Osteoblast (primary cell): ENCODE data around the gene XAB2. TPM values are rescaled to one million over a fixed set of nuclear protein-coding genes. Genes with fewer than 3 reads are reported as not detected.

Experiments
- DNase-seq: peaks from one replicate; pipeline ENCODE4 v3.0.0; 2011; ENCODE audit warnings: low spot score, mixed read lengths; ENCODE audit not compliant: insufficient read length; ENCODE audit errors: missing footprints
- H2AFZ ChIP-seq: 2 replicates; pipeline ENCODE4 v1.6.0; 2011; ENCODE audit warnings: mild to moderate bottlenecking, low read length
- H3K27ac ChIP-seq: 2 replicates; pipeline ENCODE4 v1.5.1; 2011; ENCODE audit warnings: mild to moderate bottlenecking, low read depth, low read length, moderate library complexity
- H3K27me3 ChIP-seq: 2 replicates; pipeline ENCODE4 v1.6.0; 2012; ENCODE audit warnings: mild to moderate bottlenecking, control low read depth, inconsistent platforms, low read length, moderate library complexity; ENCODE audit not compliant: insufficient read depth
- H3K36me3 ChIP-seq: 2 replicates; pipeline ENCODE4 v1.5.1; 2011; ENCODE audit warnings: mild to moderate bottlenecking, low read length, control low read depth, moderate library complexity; ENCODE audit not compliant: insufficient read depth
- H3K4me1 ChIP-seq: 2 replicates; pipeline ENCODE4 v1.5.1; 2011; ENCODE audit warnings: mild to moderate bottlenecking, low read length, control low read depth, moderate library complexity; ENCODE audit not compliant: insufficient read depth
- H3K4me2 ChIP-seq: 2 replicates; pipeline ENCODE4 v1.6.0; 2011; ENCODE audit warnings: mild to moderate bottlenecking, low read length; ENCODE audit not compliant: insufficient read depth
- H3K4me3 ChIP-seq: fragments of 200-600 bp; sonication (generic); 3 replicates; pipeline ENCODE4 v1.5.1; 2012; ENCODE audit warnings: mild to moderate bottlenecking, low read length, inconsistent platforms; ENCODE audit not compliant: insufficient read depth
- H3K79me2 ChIP-seq: 2 replicates; pipeline ENCODE4 v1.6.0; 2012; ENCODE audit warnings: mild to moderate bottlenecking, low read length, control low read depth, inconsistent platforms; ENCODE audit not compliant: insufficient read depth
- H3K9me3 ChIP-seq: 2 replicates; pipeline ENCODE4 v1.5.1; 2011; ENCODE audit warnings: low read depth, low read length, control low read depth
- H4K20me1 ChIP-seq: 2 replicates; pipeline ENCODE4 v1.6.0; 2012; ENCODE audit warnings: mild to moderate bottlenecking, low read length, control low read depth; ENCODE audit not compliant: insufficient read depth
- total RNA-seq: library from RNA; depleted of rRNA; stranded (reverse); fragments of >200 nt; gene quantifications from 2 replicates; pipeline ENCODE4 v1.2.3, GENCODE V29; 2012
- TF ChIP-seq, protein P1 (sequence below): IDR thresholded peaks from 2 replicates; pipeline ENCODE4 v1.5.1; 2011; ENCODE audit warnings: mild to moderate bottlenecking, low read depth, low read length, moderate library complexity; ENCODE audit errors: extremely low read depth

The XAB2 gene
- total RNA-seq, 1 donor: 40.5 TPM

DNA sequence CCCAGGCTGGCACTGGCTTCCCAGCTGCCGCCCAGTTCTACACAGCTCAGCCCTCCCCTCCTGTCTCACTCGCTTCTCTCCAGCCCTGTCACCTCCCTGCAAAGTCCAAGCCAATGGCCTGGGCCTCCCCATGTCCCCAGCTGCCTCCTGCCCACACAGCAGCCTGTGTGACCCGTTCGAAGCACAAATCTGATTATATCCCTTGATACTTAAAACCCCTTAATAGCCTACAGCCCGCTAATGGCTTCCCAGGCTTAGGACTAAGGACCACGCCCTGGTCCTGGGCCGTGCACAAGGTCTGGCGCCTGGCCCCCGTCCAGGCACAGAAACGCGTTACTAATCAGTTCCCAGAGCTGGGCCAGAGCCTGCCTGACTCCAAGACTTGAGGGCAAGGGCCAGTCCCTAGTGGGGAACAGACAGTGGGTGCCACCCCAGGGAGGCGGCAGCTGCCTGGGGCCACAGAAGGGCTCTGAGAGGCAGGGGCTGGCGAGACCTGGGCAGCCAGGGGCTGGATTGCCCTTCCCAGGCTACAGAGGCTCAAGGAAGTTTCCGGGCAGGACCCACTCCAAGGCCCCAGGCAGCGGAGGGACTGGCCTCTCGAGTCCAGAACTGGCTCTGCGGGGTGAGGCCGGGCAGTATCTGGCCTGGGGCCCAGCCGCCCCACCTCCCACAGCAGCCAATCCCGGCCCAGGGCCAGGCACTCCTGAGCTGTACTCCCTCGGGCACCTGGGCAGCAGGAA lies 10.4 kb downstream of the XAB2 start:
- Histone ChIP-seq H4K20me1 (peaks cover 5% of the 10 kb centered on the region), H3K36me3 (peaks cover 19% of the 10 kb centered on the region), H2AFZ (no peak overlapping the region), H3K4me1 (no peaks in the 10 kb centered on the region), H3K79me2 (no peaks in the 10 kb centered on the region), H3K4me2 (no peak overlapping the region), H3K27ac (no peak overlapping the region), H3K27me3 (no peaks in the 10 kb centered on the region), H3K4me3 (no peak overlapping the region), H3K9me3 (no peaks in the 10 kb centered on the region)
- DNase-seq: no peak
- TF ChIP-seq, protein P1, sequence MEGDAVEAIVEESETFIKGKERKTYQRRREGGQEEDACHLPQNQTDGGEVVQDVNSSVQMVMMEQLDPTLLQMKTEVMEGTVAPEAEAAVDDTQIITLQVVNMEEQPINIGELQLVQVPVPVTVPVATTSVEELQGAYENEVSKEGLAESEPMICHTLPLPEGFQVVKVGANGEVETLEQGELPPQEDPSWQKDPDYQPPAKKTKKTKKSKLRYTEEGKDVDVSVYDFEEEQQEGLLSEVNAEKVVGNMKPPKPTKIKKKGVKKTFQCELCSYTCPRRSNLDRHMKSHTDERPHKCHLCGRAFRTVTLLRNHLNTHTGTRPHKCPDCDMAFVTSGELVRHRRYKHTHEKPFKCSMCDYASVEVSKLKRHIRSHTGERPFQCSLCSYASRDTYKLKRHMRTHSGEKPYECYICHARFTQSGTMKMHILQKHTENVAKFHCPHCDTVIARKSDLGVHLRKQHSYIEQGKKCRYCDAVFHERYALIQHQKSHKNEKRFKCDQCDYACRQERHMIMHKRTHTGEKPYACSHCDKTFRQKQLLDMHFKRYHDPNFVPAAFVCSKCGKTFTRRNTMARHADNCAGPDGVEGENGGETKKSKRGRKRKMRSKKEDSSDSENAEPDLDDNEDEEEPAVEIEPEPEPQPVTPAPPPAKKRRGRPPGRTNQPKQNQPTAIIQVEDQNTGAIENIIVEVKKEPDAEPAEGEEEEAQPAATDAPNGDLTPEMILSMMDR: no peak

DNA sequence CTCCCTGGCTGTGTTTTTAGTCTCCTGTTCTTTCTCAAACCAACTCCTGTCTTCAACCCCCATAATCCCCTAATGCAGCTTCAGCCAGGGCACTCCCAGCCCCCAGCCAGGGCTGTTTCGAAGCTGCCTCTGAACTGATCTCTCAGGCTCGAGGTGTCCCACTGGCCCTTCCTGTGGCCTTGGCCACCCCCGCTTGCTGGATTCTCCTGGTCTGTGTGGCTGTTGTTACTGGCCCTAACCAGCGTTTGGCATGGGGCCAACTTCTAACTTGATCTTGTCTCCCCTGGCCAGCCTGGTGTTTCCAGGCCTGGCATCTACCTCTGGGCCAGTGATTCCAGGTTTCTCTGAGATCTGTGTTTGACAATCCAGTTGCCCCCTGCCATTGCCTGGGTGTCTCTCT lies 11.0 kb downstream of the XAB2 start:
- Histone ChIP-seq H3K4me2 (no peak overlapping the region), H3K9me3 (no peaks in the 10 kb centered on the region), H4K20me1 (peaks cover 5% of the 10 kb centered on the region), H3K27me3 (no peaks in the 10 kb centered on the region), H2AFZ (no peak overlapping the region), H3K79me2 (no peaks in the 10 kb centered on the region), H3K4me1 (no peaks in the 10 kb centered on the region), H3K36me3 (peaks cover 19% of the 10 kb centered on the region), H3K27ac (no peak overlapping the region), H3K4me3 (no peak overlapping the region)
- TF ChIP-seq, protein P1: no peak
- no peak for DNase-seq

DNA sequence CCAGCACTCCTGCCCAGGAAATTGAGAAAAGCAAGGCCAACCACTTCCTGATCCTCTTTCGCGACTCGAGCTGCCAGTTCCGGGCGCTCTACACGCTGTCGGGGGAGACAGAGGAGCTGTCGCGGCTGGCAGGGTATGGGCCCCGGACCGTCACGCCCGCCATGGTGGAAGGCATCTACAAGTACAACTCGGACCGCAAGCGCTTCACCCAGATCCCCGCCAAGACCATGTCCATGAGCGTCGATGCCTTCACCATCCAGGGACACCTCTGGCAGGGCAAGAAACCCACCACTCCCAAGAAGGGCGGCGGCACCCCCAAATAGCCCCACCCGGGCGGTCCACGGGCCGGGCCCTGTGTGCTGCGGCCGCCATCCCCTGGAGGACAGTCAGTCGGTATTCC lies 11.6 kb downstream of the XAB2 start:
- Histone ChIP-seq H3K79me2 (no peaks in the 10 kb centered on the region), H3K4me1 (no peaks in the 10 kb centered on the region), H3K4me2 (no peak overlapping the region), H2AFZ (no peak overlapping the region), H4K20me1 (peaks cover 5% of the 10 kb centered on the region), H3K27me3 (no peaks in the 10 kb centered on the region), H3K27ac (no peak overlapping the region), H3K4me3 (no peak overlapping the region), H3K9me3 (no peaks in the 10 kb centered on the region), H3K36me3 (peaks cover 14% of the 10 kb centered on the region)
- DNase-seq: no peak
- TF ChIP-seq, protein P1: no peak

DNA sequence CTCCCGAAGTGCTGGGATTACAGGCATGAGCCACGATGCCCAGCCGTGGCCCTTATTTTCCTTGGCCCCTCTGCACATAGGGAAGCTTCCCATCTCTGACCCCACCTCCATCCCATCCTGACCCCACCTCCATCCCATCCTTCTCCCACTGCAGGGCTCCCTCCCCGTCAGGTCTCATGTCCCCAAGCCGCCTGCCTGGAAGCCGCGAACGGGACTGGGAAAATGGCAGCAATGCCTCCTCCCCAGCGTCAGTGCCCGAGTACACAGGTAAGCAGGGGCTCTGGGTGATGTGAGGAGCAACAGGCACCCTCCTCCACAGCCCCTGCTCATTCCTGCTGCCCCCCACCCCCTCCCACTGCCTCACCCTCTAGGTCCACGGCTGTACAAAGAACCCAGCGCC lies 12.2 kb downstream of the XAB2 start:
- Histone ChIP-seq H3K4me1 (no peaks in the 10 kb centered on the region), H3K27me3 (no peaks in the 10 kb centered on the region), H3K27ac (no peak overlapping the region), H3K4me2 (no peak overlapping the region), H3K36me3 (peaks cover 9% of the 10 kb centered on the region), H3K4me3 (no peak overlapping the region), H3K79me2 (no peaks in the 10 kb centered on the region), H3K9me3 (no peaks in the 10 kb centered on the region), H2AFZ (no peak overlapping the region), H4K20me1 (peaks cover 5% of the 10 kb centered on the region)
- DNase-seq: no peak
- TF ChIP-seq, protein P1: no peak
